ENCODE measurements around the gene ZCCHC14. TPM values are rescaled to one million over a fixed set of nuclear protein-coding genes. Genes with fewer than 3 reads are reported as not detected.
"Not testable (repeated sequence)": the region's sequence is repeated elsewhere in the genome, so short reads cannot be mapped to it uniquely, and the experiment has no call there.

ZCCHC14 gene
- total RNA-seq, 1 experiment from 2014 or later, result 27.7 TPM

DNA sequence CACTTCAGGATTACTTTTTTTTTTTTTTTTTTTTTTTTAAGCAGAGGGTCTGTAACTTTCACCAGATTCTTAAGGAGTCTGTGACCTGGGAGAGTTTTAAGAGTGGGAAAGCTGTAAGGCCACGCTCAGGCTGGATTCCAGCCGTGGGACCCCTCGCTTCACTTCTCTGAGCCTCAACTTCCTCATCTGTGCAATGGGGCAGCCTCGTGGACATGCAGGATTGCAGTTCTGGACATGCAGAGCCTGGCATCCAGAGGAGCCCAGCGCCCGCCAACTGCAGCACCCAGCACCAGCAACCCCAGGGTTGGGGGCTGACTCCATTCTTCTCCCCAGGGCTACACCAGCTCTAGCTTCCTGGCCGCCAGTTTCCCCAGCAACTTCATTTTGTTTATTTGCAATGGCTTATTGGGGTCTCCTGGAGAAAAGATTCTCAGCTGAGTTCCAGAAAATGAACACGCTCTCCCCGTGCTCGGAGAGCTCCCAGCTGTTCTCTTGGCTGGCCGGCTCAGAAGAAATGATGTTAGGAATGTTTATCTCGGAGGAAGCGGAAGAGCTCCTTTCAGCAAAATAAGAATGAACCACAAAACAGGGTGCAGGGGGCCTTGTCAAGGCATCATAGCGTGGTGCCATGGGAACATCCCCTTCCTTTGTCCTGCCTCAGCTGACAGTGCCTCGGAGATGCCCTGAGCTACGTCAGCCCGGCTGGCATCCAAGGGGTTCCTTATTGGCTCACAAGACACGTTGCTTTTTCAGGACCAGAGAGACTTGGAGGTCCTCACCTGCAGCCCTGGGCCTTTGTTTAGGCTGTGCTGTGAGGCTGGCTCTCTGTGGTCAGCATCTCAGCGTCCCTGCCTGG, 22.9 kb upstream of the ZCCHC14 start:
- no peak overlapping the region for H3K18ac ChIP-seq (ENCODE audit: insufficient read length, low read depth, low read length)
- H2BK120ac ChIP-seq (ENCODE audit: low read depth, low read length, poor library complexity, severe bottlenecking), result no peak overlapping the region
- Mint-ChIP-seq H3K27me3 (ENCODE audit: low read depth) (peaks cover 3% of the 10 kb centered on the region; the same call in 1 of the 2 replicates), H3K9me3 (0 out of 5 replicates have a peak, but pooled peaks cover 0 to 2% of the 10 kb centered on the region in 2 experiments), H3K27ac (no peak overlapping the region; a peak in 1 of 7 replicates), H3K36me3 (ENCODE audit: insufficient read depth in 1 of 3, low read depth in 3 of 3) (no peaks in the 10 kb centered on the region), H3K4me3 (no peak overlapping the region), H3K4me1 (peaks cover 6 to 12% of the 10 kb centered on the region in 2 experiments)
- no peak overlapping the region for H2BK5ac ChIP-seq (ENCODE audit: insufficient read length, low read length)
- H2AFZ ChIP-seq (ENCODE audit: low read length), result no peak overlapping the region
- no CpG with 5 or more reads among the region's 19 CpGs for WGBS (ENCODE audit: extremely low coverage, insufficient read length, low lambda C conversion rate)
- no peak overlapping the region for H3K56ac ChIP-seq (ENCODE audit: insufficient read length, low read depth, low read length)
- no peaks in the 10 kb centered on the region; the same call in 1 of the 2 replicates for H3K4me1 ChIP-seq (ENCODE audit: insufficient read depth, low read length)
- H3K23me2 ChIP-seq (ENCODE audit: insufficient read length, low read depth, low read length, poor library complexity, severe bottlenecking), result no peaks in the 10 kb centered on the region
- H2BK20ac ChIP-seq (ENCODE audit: low read depth, low read length, poor library complexity, severe bottlenecking), result no peak overlapping the region
- H3K79me2 ChIP-seq (ENCODE audit: insufficient read depth, low read length), result no peaks in the 10 kb centered on the region
- H3K14ac ChIP-seq (ENCODE audit: insufficient read depth, low read length), result no peak overlapping the region
- no peak overlapping the region for H3K4me2 ChIP-seq (ENCODE audit: insufficient read depth, insufficient read length, low read length)
- H4K5ac ChIP-seq (ENCODE audit: insufficient read length, low read depth, low read length), result no peak overlapping the region
- no peak overlapping the region for H2BK15ac ChIP-seq (ENCODE audit: low read depth, low read length)
- H4K20me1 ChIP-seq (ENCODE audit: control insufficient read depth, insufficient read depth, insufficient read length), result no peaks in the 10 kb centered on the region
- no peaks in the 10 kb centered on the region for H3K79me1 ChIP-seq (ENCODE audit: insufficient read depth, low read depth, low read length, poor library complexity, severe bottlenecking)
- H3T11ph ChIP-seq (ENCODE audit: low read length), result no peak overlapping the region
- no peak overlapping the region for H2AK5ac ChIP-seq (ENCODE audit: insufficient read length, low read length)
- no peak overlapping the region for H2BK12ac ChIP-seq (ENCODE audit: insufficient read length, low read depth, low read length)
- no peak overlapping the region for H3K23ac ChIP-seq (ENCODE audit: insufficient read length, low read depth, low read length)
- H3K27me3 ChIP-seq (ENCODE audit: insufficient read depth, low read length), result no peaks in the 10 kb centered on the region
- no peak overlapping the region for H3K27ac ChIP-seq (ENCODE audit: insufficient read length, low read depth, low read length)
- DNase-seq, result no peak
- no peak overlapping the region for H3K4ac ChIP-seq (ENCODE audit: low read depth, low read length)
- H4K8ac ChIP-seq (replicated peaks; ENCODE audit: insufficient read length, low read depth, low read length), result no peak overlapping the region
- no peak overlapping the region for H3K9ac ChIP-seq (ENCODE audit: extremely low read depth, insufficient read length, low read length)
- H3K9me3 ChIP-seq (ENCODE audit: control insufficient read depth, low read depth, low read length), result no peaks in the 10 kb centered on the region
- H4K91ac ChIP-seq (ENCODE audit: insufficient read length, low read depth, low read length), result no peak overlapping the region
- TF ChIP-seq, protein P1, sequence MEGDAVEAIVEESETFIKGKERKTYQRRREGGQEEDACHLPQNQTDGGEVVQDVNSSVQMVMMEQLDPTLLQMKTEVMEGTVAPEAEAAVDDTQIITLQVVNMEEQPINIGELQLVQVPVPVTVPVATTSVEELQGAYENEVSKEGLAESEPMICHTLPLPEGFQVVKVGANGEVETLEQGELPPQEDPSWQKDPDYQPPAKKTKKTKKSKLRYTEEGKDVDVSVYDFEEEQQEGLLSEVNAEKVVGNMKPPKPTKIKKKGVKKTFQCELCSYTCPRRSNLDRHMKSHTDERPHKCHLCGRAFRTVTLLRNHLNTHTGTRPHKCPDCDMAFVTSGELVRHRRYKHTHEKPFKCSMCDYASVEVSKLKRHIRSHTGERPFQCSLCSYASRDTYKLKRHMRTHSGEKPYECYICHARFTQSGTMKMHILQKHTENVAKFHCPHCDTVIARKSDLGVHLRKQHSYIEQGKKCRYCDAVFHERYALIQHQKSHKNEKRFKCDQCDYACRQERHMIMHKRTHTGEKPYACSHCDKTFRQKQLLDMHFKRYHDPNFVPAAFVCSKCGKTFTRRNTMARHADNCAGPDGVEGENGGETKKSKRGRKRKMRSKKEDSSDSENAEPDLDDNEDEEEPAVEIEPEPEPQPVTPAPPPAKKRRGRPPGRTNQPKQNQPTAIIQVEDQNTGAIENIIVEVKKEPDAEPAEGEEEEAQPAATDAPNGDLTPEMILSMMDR (conservative IDR thresholded peaks at IDR 0.05), result no peak

DNA sequence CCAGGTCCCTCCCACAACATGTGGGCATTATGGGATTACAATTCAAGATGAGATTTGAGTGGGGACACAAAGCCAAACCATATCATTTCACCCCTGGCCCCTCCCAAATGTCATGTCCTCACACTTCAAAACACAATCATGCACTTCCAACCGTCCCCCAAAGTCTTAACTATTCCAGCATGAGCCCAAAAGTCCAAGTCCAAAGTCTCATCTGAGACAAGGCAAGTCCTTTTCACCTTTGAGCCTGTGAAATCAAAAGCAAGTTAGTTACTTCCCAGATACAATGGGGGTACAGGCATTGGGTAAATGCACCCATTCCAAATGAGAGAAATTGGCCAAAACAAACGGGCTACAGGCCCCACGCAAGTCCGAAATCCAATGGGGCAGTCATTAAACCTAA, 17.0 kb upstream of the ZCCHC14 start:
- not testable (repeated sequence) for H3K9me3 Mint-ChIP-seq; H3K56ac ChIP-seq (ENCODE audit: insufficient read length, low read depth, low read length); H3K27ac ChIP-seq (ENCODE audit: insufficient read length, low read depth, low read length); H3T11ph ChIP-seq (ENCODE audit: low read length); H2AK5ac ChIP-seq (ENCODE audit: insufficient read length, low read length); H3K79me1 ChIP-seq (ENCODE audit: insufficient read depth, low read depth, low read length, poor library complexity, severe bottlenecking); H3K36me3 Mint-ChIP-seq (ENCODE audit: insufficient read depth in 1 of 3, low read depth in 3 of 3); H2BK5ac ChIP-seq (ENCODE audit: insufficient read length, low read length); H2BK15ac ChIP-seq (ENCODE audit: low read depth, low read length); H4K20me1 ChIP-seq (ENCODE audit: control insufficient read depth, insufficient read depth, insufficient read length); H3K4ac ChIP-seq (ENCODE audit: low read depth, low read length); H2BK12ac ChIP-seq (ENCODE audit: insufficient read length, low read depth, low read length); H3K27ac Mint-ChIP-seq; H4K5ac ChIP-seq (ENCODE audit: insufficient read length, low read depth, low read length); H3K27me3 Mint-ChIP-seq (ENCODE audit: low read depth); H3K18ac ChIP-seq (ENCODE audit: insufficient read length, low read depth, low read length); H3K4me3 Mint-ChIP-seq; H4K8ac ChIP-seq (replicated peaks; ENCODE audit: insufficient read length, low read depth, low read length); H3K4me1 ChIP-seq (ENCODE audit: insufficient read depth, low read length); H3K4me1 Mint-ChIP-seq; H3K79me2 ChIP-seq (ENCODE audit: insufficient read depth, low read length); H2BK20ac ChIP-seq (ENCODE audit: low read depth, low read length, poor library complexity, severe bottlenecking); H3K9me3 ChIP-seq (ENCODE audit: control insufficient read depth, low read depth, low read length); H2BK120ac ChIP-seq (ENCODE audit: low read depth, low read length, poor library complexity, severe bottlenecking); H3K27me3 ChIP-seq (ENCODE audit: insufficient read depth, low read length); H3K4me2 ChIP-seq (ENCODE audit: insufficient read depth, insufficient read length, low read length); H3K23ac ChIP-seq (ENCODE audit: insufficient read length, low read depth, low read length); H4K91ac ChIP-seq (ENCODE audit: insufficient read length, low read depth, low read length); H3K14ac ChIP-seq (ENCODE audit: insufficient read depth, low read length); H3K23me2 ChIP-seq (ENCODE audit: insufficient read length, low read depth, low read length, poor library complexity, severe bottlenecking); DNase-seq; H3K9ac ChIP-seq (ENCODE audit: extremely low read depth, insufficient read length, low read length); H2AFZ ChIP-seq (ENCODE audit: low read length)
- WGBS (ENCODE audit: extremely low coverage, insufficient read length, low lambda C conversion rate), result no CpG with 5 or more reads among the region's 4 CpGs
